ENCODE data around the gene PANX1.

The PANX1 gene

GRCh38 chr11:94186342-94187203 lies 57.9 kb downstream of the PANX1 start:
- DNase-seq, result no peak

GRCh38 chr11:94193288-94193687 lies 64.6 kb downstream of the PANX1 start:
- DNase-seq, result no peak

GRCh38 chr11:94194712-94195111 lies 66.1 kb downstream of the PANX1 start:
- no peak for DNase-seq

DNA sequence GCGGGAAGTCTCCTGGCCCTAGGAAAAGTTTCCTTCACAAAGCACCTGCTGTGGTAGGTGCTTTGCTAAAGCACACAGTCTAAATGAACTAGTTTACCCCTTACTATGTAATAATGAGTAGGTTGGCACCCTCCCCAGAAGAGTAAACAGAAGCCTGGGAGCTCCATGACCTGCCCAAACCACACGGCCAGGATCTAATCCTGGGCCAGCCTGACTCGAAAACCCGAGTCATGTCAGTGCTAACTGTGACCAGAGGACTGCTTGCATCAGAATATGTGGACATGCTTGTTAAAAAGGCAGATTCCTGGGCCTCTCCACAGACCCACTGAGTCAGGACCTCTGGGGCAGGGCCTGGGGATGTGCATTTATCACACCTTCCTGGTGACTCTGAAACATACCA lies 67.7 kb downstream of the PANX1 start:
- no peak for DNase-seq

DNA sequence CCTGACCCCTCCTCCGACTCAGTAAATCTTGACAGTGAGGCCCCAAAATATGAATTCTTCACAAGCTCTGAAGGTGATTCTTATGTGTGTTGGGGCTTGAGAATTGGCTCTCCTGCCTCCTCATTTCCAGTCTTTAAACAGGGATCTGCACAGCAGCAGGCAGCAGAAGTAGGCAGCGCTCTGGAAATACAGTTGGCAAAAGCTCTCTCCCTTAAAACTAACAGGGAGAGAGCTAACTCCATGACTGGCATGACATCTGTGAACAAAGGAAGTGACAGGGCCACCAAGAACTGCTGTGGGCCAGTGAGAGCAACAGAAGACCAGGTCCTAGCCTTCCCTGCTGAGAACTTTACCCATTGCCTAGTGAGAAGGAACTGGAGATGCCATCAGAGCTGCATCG lies 70.1 kb downstream of the PANX1 start:
- DNase-seq, result no peak

- no peak for DNase-seq
Observed at GRCh38 chr11:94199136-94200130, 70.8 kb downstream of the PANX1 start.

DNA sequence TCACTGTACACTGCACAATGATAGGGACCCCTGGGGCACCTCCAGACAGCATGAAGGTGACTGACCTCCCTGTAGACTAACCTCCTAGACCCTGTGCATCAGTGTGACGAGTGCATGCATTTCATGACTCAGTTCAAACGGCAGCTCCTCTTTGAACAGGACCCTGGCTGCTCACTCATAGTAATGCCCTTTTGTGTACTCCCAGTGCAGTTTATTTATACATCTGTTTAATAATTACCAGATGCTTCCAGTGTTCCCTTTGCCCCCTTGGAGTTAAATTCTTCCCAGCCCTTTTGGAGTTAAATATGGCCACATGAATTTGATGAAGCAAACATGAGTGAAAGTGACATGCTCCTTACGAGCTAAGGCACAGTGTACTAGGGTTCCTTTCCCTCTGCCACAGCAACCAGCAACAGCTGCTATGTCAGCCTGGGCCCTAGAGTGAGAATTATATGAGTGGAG lies 72.4 kb downstream of the PANX1 start:
- no peak for DNase-seq

DNA sequence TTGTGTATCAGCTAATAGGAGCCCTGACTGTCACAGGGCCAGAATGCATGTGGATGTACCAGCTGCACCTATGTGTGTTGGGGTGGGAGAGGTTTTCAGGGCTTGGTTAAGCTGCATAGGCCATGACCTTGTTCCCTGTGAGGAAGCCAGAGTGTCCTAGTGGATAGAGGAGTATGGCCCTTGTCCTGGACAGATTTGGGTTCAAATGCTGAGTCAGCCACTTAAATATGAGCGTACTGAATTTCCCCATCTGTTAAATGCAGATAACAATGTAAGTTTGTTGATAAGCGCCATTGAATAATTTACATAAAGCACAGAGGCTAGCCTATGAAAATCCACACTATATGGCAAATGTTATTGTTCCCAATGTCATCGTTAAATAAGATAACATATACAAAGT lies 74.4 kb downstream of the PANX1 start:
- no peak for DNase-seq

- no peak for DNase-seq
Observed at GRCh38 chr11:94211261-94211830, 82.7 kb downstream of the PANX1 start.

DNA sequence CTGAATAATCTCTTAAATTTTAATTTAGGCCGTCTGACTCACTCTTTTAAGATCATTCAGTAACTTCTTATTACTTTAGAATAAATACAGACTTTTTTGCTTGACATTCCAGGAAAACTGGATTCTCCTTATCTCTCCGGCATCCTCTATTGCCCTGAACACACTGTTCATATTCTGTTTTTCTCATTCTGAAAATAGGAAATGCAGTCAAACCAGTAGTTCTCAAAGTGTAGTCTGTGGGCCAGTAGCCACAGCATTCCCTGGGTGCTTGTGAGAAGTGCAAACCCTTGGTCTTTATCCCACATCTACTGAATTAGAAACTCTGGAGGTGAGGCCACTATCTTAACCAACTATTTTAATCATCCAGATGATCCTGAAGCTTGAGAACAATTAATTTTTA lies 84.3 kb downstream of the PANX1 start:
- DNase-seq, result no peak

DNA sequence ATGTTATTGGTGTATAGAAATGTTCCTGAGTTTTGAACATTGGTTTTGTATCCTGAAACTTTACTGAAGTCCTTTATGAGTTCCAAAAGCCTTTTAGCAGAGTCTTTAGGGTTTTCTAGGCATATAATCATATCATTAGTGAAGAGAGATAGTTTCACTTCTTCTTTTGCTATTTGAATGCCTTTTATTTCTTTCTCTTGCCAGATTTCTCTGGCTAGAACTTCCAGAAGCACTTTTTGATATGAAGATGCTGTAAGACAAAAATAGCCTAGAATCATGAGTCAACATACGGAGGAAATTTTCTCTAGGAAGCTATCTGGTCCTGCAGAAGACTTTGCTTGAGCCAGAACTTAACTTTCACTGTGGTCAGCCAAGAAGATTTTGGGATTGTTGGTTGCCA lies 89.1 kb downstream of the PANX1 start:
- DNase-seq, result no peak

DNA sequence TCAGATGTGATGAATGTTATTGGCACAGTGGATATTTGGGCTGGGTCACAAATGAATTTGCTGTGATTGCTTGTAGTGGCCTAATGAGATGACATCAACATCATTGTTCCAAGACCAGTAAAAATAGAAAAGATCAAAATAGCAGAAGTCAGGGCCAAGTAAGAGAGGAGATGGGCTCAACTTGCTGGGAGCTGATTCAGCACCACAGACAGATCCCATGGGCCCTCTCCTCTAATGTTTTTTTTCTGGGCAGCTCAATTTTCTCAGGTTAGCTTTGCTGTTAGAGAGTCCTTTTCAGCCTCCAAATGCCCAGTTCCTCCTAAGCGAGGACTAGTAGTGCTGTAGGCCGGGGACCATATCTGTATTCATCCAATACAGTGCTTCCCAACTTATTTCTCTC lies 89.7 kb downstream of the PANX1 start:
- no peak for DNase-seq

GRCh38 chr11:94219771-94220170 lies 91.1 kb downstream of the PANX1 start:
- no peak for DNase-seq

DNA sequence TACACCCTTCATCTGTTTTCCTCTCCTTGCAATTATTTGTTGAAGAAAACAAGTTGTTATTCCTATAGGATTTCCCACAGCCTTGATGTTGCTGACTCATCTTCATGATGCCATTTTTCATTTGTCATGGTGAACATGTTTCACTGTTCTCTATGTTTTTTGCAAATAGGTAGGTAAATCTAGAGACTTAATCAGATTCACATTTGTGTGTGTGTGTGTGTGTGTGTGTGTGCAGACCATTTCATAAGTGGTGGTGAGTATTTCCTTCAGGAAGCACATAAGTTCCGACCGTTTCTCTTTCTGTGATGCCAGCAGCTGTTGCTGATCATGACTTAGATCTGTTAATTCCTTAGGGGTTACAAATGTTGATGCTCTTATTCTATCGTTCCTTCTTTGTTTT lies 95.4 kb downstream of the PANX1 start:
- DNase-seq, result no peak
